AG09309 (cell line): ENCODE data around the gene GPBP1.
"Not testable (repeated sequence)": the region's sequence is repeated elsewhere in the genome, so short reads cannot be mapped to it uniquely, and the experiment has no call there.

ENCODE experiments used
- DNase-seq: peaks from one replicate; pipeline ENCODE4 v3.0.0-alpha.2; 2010; ENCODE audit warnings: low read depth
- H3K4me3 ChIP-seq: 2 replicates; pipeline ENCODE4 v1.5.1; 2011; ENCODE audit warnings: mild to moderate bottlenecking, low read depth, low read length, moderate library complexity; ENCODE audit not compliant: control insufficient read depth
- TF ChIP-seq, protein P1 (sequence below): IDR thresholded peaks from 2 replicates; pipeline ENCODE4 v1.5.1; 2011; ENCODE audit warnings: mild to moderate bottlenecking, low read depth, low read length, inconsistent platforms; ENCODE audit not compliant: insufficient read depth, control insufficient read depth; ENCODE audit errors: missing control alignments

Gene GPBP1

DNA sequence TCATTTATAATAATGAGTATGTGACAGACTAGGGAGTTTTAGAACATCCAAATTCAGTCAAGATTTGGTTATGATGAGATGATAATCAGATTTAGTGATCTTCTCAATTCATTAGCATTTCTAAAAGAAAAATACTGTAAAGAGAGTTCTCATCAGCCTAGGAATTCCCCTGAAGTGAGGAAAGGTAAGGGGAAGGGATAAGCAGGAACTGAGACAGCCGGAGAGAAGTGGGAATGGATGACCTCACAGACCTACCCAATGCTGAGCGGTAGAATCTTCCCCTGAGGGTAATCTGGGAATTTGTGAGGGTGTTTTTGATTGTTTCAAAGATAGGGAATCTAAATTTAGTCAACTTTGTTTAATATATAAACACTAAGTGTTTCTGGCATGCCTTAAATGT lies 16.7 kb upstream of the GPBP1 start:
- TF ChIP-seq, protein P1, sequence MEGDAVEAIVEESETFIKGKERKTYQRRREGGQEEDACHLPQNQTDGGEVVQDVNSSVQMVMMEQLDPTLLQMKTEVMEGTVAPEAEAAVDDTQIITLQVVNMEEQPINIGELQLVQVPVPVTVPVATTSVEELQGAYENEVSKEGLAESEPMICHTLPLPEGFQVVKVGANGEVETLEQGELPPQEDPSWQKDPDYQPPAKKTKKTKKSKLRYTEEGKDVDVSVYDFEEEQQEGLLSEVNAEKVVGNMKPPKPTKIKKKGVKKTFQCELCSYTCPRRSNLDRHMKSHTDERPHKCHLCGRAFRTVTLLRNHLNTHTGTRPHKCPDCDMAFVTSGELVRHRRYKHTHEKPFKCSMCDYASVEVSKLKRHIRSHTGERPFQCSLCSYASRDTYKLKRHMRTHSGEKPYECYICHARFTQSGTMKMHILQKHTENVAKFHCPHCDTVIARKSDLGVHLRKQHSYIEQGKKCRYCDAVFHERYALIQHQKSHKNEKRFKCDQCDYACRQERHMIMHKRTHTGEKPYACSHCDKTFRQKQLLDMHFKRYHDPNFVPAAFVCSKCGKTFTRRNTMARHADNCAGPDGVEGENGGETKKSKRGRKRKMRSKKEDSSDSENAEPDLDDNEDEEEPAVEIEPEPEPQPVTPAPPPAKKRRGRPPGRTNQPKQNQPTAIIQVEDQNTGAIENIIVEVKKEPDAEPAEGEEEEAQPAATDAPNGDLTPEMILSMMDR: no peak

DNA sequence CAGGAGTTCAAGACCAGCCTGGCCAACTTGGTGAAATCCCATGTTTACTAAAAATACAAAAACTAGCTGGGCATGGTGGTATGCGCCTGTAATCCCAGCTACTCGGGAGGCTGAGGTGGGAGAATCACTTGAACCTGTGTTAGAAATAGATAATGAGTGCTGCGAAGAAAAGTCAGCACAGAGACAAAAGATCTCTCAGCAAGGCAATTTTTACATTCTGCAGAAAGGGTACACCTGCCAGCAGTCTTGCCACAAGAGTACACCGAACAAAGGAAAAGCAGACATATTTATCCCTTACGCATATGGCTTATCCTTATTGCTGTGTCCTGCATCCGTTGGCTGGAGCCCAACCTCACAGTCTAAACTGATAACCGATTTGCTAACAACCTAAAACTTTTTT lies 16.2 kb upstream of the GPBP1 start:
- DNase-seq: no peak
- H3K4me3 ChIP-seq: no peak overlapping the region
- TF ChIP-seq, protein P1: no peak

More for the DNA sequence above, 16.7 kb upstream of the GPBP1 start:
- no peak for DNase-seq
- no peak overlapping the region for H3K4me3 ChIP-seq

DNA sequence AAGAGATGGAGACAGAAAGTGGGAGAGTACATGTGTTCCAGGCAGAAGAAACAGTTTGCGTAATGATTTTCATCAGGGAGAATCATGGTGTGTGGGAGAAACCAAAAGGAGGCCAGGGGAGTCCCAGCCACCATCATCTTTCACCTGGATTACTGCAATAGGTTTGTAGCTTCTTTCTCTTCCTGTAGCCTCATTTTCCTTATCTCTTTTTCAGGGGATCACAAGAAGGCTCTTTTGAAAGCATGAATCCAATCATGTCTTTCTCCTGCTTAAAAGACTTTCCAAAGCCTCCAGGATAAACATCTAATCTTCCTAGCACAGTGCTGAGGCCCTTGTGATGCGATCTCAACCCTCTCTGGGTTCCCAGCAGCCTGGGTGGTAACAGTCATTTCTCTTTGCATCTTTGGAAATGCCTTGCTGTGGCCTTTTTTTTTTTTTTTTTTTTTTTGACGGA lies 10.3 kb upstream of the GPBP1 start:
- TF ChIP-seq, protein P1: no peak
- no peak for DNase-seq
- no peak overlapping the region for H3K4me3 ChIP-seq

DNA sequence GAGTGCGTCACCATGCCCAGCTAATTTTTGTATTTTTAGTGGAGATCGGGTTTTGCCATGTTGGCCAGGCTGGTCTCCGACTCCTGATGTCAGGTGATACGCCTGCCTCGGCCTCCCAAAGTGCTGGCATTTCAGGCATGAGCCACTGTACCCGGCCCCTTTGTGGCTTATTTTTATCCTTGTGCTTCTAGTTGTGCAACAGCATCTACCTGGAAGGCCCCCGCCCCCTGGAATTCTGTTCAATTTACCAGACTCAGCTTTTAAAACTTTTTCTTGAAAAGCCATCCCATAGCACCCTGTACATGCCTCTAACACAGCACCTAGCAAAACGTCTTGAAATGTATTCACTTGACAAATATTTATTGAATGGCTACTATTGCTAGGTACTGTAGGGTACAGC lies 9.7 kb upstream of the GPBP1 start:
- H3K4me3 ChIP-seq: no peak overlapping the region
- TF ChIP-seq, protein P1: no peak
- DNase-seq: no peak

DNA sequence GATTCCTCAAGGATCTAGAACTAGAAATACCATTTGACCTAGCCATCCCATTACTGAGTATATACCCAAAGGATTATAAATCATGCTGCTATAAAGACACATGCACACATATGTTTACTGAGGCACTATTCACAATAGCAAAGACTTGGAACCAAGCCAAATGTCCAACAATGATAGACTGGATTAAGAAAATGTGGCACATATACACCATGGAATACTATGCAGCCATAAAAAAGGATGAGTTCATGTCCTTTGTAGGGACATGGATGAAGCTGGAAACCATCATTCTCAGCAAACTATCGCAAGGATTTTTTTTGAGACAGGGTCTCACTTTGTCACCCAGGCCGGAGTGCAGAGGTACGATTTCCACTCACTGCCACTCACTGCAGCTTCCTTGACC lies 8.7 kb upstream of the GPBP1 start:
- DNase-seq, H3K4me3 ChIP-seq: not testable (repeated sequence)

DNA sequence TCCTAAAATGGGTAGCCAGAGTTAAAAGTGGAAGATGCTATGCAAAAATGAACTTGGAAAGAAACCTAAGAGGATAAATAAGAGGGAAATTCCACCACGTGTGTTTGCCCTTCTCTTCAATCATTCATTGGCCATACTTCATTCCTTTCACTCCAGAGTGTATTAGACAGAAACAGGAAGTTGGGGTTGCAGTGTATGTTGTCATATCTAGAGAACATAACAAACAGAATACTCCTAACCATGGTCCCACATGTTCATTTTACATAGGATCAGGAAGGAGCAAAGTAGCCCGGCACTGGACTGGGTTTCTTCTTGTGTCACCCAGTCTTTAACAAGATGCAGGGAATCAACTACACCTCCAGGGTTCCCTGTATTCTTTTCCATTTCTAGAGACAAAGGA lies 7.6 kb upstream of the GPBP1 start:
- TF ChIP-seq, protein P1: no peak
- no peak overlapping the region for H3K4me3 ChIP-seq
- no peak for DNase-seq

DNA sequence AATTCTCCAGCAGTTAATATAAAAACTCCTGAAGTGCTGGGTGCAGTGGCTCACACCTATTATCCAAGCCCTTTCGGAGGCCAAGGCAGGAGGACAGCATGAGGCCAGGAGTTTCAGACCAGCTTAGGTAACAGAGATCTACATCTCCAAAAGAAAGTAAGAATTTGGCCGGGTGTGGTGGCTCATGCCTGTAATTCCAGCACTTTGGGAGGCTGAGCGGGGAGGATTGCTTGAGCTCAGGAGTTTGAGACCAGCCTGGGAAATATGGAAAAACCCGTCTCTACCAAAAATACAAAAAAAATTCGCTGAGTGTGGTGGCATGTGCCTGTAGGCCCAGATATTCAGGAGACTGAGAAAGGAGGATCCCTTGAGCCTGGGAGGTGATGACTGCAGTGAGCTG lies 6.7 kb upstream of the GPBP1 start:
- no peak for DNase-seq
- TF ChIP-seq, protein P1: no peak
- H3K4me3 ChIP-seq: no peak overlapping the region

DNA sequence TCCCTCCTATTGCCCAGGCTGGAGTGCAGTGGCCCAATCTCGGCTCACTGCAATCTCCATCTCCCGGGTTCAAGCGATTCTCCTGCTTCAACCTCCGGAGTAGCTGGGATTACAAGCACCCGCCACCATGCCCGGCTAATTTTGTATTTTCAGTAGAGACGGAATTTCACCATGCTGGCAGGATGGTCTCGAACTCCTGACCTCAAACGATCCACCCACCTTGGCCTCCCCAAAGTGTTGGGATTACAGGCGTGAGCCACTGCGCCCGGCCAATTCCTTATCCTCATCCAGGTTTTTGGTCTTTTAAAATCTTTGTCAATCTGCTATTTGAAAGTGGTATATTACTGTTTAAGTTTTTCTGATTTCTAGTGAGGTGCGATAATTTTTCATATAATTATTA lies 3.7 kb upstream of the GPBP1 start:
- DNase-seq, H3K4me3 ChIP-seq: not testable (repeated sequence)
